Measurements from ENCODE around the gene PHACTR3.

DNA sequence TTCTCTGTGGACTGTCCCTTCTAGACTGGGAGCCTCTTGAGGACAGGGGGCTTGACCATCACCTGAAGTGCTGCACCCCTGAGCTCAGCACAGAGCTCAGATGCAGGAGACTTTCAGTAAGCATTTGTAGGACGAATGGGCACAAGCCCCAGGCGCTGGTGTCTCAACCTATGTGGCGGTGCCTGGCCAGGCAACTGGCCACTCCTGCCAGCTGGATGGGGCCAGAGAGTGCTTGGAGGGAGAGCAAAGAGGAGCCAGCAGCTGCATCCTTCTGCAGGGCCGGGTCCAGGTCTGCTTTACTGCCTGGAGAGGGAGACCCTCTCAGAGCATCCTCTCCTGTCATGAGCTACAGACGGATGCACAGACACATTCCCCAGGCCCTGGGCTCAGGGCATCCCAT, 4.5 kb downstream of the PHACTR3 start:
- TF ChIP-seq, protein P1, sequence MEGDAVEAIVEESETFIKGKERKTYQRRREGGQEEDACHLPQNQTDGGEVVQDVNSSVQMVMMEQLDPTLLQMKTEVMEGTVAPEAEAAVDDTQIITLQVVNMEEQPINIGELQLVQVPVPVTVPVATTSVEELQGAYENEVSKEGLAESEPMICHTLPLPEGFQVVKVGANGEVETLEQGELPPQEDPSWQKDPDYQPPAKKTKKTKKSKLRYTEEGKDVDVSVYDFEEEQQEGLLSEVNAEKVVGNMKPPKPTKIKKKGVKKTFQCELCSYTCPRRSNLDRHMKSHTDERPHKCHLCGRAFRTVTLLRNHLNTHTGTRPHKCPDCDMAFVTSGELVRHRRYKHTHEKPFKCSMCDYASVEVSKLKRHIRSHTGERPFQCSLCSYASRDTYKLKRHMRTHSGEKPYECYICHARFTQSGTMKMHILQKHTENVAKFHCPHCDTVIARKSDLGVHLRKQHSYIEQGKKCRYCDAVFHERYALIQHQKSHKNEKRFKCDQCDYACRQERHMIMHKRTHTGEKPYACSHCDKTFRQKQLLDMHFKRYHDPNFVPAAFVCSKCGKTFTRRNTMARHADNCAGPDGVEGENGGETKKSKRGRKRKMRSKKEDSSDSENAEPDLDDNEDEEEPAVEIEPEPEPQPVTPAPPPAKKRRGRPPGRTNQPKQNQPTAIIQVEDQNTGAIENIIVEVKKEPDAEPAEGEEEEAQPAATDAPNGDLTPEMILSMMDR (IDR thresholded peaks at IDR 0.05), result no peak
- TF ChIP-seq POLR2A (IDR thresholded peaks at IDR 0.05), result no peak
- no peak for TF ChIP-seq POLR2AphosphoS5 (IDR thresholded peaks at IDR 0.05)

Measured in prostate gland (tissue), 2 donors.